ENCODE data around the gene MMEL1.

MMEL1 gene

DNA sequence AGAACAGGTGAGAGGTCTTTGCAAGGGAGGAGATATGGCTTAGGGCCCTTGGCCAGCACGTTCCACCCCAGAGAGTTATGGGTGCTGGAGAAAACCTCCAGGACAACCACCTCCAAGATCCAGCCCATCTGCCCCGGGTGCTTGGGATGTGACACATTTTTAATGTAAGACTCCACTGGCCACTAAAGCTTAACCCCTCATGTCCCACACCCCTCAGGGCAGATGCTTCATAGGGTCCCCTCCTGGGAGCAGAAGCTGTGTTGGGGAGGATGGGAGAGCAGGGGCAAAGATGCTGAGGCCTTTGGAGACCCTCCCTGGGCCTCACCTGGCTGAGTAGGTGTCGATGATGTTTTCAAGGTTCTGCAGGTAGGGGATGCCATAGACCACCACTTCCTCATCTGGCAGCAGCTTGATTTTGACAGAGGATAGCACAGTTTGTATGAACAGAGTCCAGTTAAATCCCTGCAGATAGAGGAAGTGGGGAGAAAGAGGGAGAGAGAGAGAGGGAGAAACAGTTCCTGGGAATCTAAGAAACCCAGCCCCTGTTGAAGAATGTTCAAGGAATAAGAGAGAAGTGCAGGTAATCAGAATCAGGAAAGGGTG is 34.4 kb downstream of the MMEL1 start:
- Histone ChIP-seq H3K9ac (no peak overlapping the region), H3K4me2 (no peak overlapping the region), H3K4me3 (IDR thresholded peaks at IDR 0.05; ENCODE audit: insufficient read depth, low read depth, low read length) (no peak overlapping the region), H3K4me1 (ENCODE audit: low read depth, poor library complexity, severe bottlenecking) (no peaks in the 10 kb centered on the region), H3K27ac (no peak overlapping the region), H3K79me2 (ENCODE audit: insufficient read depth, low read depth) (no peaks in the 10 kb centered on the region), H3K36me3 (ENCODE audit: insufficient read depth) (no peaks in the 10 kb centered on the region), H4K20me1 (ENCODE audit: insufficient read depth) (no peaks in the 10 kb centered on the region), H2AFZ (ENCODE audit: low read depth) (no peak overlapping the region), H3K27me3 (ENCODE audit: insufficient read depth, low read depth) (peaks cover 95% of the 10 kb centered on the region)
- TF ChIP-seq, protein P1, sequence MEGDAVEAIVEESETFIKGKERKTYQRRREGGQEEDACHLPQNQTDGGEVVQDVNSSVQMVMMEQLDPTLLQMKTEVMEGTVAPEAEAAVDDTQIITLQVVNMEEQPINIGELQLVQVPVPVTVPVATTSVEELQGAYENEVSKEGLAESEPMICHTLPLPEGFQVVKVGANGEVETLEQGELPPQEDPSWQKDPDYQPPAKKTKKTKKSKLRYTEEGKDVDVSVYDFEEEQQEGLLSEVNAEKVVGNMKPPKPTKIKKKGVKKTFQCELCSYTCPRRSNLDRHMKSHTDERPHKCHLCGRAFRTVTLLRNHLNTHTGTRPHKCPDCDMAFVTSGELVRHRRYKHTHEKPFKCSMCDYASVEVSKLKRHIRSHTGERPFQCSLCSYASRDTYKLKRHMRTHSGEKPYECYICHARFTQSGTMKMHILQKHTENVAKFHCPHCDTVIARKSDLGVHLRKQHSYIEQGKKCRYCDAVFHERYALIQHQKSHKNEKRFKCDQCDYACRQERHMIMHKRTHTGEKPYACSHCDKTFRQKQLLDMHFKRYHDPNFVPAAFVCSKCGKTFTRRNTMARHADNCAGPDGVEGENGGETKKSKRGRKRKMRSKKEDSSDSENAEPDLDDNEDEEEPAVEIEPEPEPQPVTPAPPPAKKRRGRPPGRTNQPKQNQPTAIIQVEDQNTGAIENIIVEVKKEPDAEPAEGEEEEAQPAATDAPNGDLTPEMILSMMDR (conservative IDR thresholded peaks at IDR 0.05; ENCODE audit: low read depth, low read length), result no peak

DNA sequence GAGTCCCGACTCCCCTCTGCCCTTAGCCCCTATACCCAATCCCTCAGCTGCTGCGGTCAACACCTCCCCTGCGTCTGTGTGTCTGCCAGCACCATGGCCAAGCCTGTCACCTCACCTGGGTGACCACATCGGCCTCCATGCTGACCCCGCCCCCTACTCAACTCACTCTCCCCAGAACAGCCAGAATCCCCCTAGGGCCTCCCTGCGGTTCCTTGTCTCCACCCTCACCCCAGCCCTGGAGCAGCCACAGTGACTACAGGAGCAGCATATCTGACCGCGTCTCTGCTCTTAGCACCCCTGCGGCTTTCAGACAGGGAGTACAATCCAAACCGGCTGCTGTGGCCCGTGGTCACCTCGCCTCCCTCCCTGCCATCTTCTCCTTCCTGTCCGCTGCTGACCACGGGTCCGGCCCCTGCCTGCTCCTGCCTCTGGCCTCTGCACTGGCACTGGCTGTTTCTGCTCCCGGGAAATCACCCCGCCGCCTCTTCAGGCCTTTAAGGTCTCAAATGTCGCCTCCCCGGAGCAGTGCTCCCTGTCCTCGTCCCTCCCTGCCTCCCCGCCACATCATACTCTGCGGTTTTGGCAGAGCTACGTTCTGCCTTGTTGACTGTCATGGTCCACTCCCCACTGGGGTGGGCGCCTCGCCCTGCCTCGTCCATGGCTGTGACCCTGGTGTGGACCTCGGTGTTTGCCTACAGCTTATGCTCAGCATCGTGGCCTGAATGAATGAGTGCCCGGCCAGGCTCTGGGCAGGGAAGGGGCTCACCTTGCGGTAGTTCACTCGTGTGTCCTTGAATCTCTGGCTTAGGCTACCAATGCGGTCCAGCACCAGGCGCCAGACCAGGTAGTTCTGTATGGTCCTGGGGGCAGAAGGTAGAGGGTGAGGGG is 35.1 kb downstream of the MMEL1 start:
- TF ChIP-seq, protein P1 (conservative IDR thresholded peaks at IDR 0.05; ENCODE audit: low read depth, low read length), result no peak
- H3K4me2 ChIP-seq, result no peak overlapping the region
- no peak overlapping the region for H2AFZ ChIP-seq (ENCODE audit: low read depth)
- H4K20me1 ChIP-seq (ENCODE audit: insufficient read depth), result no peaks in the 10 kb centered on the region
- no peak overlapping the region for H3K27ac ChIP-seq
- H3K4me3 ChIP-seq (IDR thresholded peaks at IDR 0.05; ENCODE audit: insufficient read depth, low read depth, low read length), result no peak overlapping the region
- no peaks in the 10 kb centered on the region for H3K79me2 ChIP-seq (ENCODE audit: insufficient read depth, low read depth)
- peaks cover 95% of the 10 kb centered on the region for H3K27me3 ChIP-seq (ENCODE audit: insufficient read depth, low read depth)
- no peak overlapping the region for H3K9ac ChIP-seq
- no peaks in the 10 kb centered on the region for H3K36me3 ChIP-seq (ENCODE audit: insufficient read depth)
- H3K4me1 ChIP-seq (ENCODE audit: low read depth, poor library complexity, severe bottlenecking), result no peaks in the 10 kb centered on the region

DNA sequence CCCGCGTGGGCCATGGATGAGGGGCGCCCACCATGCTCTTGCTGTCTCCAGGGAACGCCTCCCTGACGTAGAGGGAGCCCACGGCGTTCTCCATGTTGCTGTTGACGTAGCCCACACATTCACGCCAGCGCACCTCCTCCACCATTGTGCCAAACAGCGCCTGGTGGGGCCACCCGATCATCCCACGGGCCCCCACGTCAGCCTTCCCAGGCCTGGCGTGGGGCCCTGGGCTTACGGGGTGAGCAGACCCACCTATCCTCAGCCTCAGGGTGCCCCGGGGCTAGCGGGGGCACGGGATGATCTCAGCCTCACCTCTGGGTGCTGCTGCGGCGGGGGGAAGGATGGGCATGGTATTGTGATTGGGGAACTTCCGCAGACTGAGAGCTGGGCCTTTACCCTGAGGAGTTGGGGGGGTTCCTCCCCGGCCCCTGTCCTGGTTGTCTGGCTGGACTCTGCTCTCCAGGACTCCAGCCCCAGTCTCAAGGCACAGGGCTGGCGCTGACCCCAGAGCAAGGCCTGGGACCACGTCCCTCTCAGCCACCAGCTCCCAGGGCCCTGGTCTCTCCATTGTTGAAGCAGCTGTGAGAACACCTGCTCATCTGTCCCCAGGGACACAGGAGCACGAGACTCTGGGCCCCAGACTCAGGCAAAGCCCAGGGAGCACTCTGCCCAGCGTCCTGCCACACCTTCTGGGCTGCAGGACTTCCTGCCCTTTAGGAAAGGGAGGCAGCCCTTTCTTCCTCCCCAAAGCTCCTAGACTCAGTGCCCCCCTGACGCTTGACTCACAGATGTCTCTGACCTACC is 36.1 kb downstream of the MMEL1 start:
- TF ChIP-seq, protein P1 (conservative IDR thresholded peaks at IDR 0.05; ENCODE audit: low read depth, low read length), result no peak
- no peak overlapping the region for H3K4me2 ChIP-seq
- no peak overlapping the region for H3K27ac ChIP-seq
- H3K36me3 ChIP-seq (ENCODE audit: insufficient read depth), result no peaks in the 10 kb centered on the region
- H3K4me3 ChIP-seq (IDR thresholded peaks at IDR 0.05; ENCODE audit: insufficient read depth, low read depth, low read length), result no peak overlapping the region
- H4K20me1 ChIP-seq (ENCODE audit: insufficient read depth), result no peaks in the 10 kb centered on the region
- no peaks in the 10 kb centered on the region for H3K4me1 ChIP-seq (ENCODE audit: low read depth, poor library complexity, severe bottlenecking)
- H3K79me2 ChIP-seq (ENCODE audit: insufficient read depth, low read depth), result no peaks in the 10 kb centered on the region
- H2AFZ ChIP-seq (ENCODE audit: low read depth), result no peak overlapping the region
- H3K27me3 ChIP-seq (ENCODE audit: insufficient read depth, low read depth), result peaks cover 90% of the 10 kb centered on the region
- H3K9ac ChIP-seq, result no peak overlapping the region

DNA sequence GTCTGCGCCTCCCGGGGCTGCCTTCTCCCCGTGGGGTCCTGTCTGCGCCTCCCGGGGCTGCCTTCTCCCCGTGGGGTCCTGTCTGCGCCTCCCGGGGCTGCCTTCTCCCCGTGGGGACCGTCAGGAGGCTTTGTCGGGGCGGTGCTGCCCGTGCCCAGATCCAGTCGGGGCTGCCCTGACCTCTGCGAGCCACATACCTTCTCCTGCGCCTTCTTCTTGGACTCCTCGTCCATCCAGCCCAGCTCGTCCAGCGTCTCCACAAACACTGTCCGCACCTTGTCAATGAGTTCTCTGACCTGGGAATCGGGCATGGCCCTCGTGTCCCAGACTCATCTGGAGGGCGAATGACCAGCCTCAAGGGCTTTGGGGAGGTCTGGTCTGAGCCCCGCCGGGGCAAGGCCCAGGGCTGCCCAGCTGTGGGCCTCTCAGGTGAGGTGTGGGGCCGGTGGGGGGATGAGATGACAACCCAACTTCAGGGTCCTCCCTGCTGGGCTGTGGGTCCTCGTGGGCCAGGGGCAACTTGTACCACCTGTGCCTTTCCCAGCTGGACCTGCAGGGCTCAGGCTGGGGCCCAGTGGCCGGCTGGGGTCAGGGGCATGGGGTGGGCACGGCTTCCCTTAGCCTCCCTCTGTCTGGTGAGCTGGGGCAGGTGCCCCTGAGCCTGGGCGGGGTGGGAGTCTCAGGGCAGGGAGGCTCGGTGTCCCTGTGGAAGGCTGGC is 36.8 kb downstream of the MMEL1 start:
- H2AFZ ChIP-seq (ENCODE audit: low read depth), result no peak overlapping the region
- no peak overlapping the region for H3K4me3 ChIP-seq (IDR thresholded peaks at IDR 0.05; ENCODE audit: insufficient read depth, low read depth, low read length)
- H3K27me3 ChIP-seq (ENCODE audit: insufficient read depth, low read depth), result peaks cover 83% of the 10 kb centered on the region
- no peak overlapping the region for H3K27ac ChIP-seq
- H3K4me1 ChIP-seq (ENCODE audit: low read depth, poor library complexity, severe bottlenecking), result no peaks in the 10 kb centered on the region
- no peak overlapping the region for H3K9ac ChIP-seq
- H3K4me2 ChIP-seq, result no peak overlapping the region
- no peaks in the 10 kb centered on the region for H4K20me1 ChIP-seq (ENCODE audit: insufficient read depth)
- H3K36me3 ChIP-seq (ENCODE audit: insufficient read depth), result no peaks in the 10 kb centered on the region
- TF ChIP-seq, protein P1 (conservative IDR thresholded peaks at IDR 0.05; ENCODE audit: low read depth, low read length), result no peak
- H3K79me2 ChIP-seq (ENCODE audit: insufficient read depth, low read depth), result no peaks in the 10 kb centered on the region
